ENCODE results near the gene CES5A.
"Not testable (repeated sequence)": the region's sequence is repeated elsewhere in the genome, so short reads cannot be mapped to it uniquely, and the experiment has no call there.

Gene CES5A

GRCh38 chr16:55892821-55893220 lies 17.6 kb upstream of the CES5A start:
- no peak for DNase-seq (ENCODE audit: low read depth, low spot score)
- no peak overlapping the region for H3K4me3 ChIP-seq (ENCODE audit: low read length)

GRCh38 chr16:55889518-55889917 lies 14.3 kb upstream of the CES5A start:
- H3K4me3 ChIP-seq (ENCODE audit: low read length): no peak overlapping the region
- DNase-seq (ENCODE audit: low read depth, low spot score): no peak

DNA sequence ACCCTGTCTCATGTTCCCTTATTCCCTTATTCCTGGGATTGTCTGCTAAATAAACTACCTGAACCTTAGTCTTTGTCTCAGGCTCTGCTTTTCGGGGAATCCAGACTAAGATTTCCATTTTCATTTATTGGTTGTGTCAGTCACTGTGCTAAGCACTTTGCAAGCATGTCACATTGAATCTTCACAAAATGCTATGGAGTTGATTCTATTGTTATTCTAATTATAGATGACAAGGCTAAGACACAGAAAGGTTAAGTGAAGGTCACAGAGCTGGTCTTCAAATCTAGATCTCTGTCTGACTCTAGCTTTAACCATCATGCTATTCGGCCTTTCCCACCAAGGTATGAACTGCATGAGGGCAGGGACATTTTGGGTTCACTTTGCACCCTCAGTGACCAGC lies 13.4 kb upstream of the CES5A start:
- DNase-seq (ENCODE audit: low read depth, low spot score): no peak
- no peak overlapping the region for H3K4me3 ChIP-seq (ENCODE audit: low read length)

- no peak for DNase-seq (ENCODE audit: low read depth, low spot score)
Observed at GRCh38 chr16:55876854-55877253, 1.7 kb upstream of the CES5A start.

DNA sequence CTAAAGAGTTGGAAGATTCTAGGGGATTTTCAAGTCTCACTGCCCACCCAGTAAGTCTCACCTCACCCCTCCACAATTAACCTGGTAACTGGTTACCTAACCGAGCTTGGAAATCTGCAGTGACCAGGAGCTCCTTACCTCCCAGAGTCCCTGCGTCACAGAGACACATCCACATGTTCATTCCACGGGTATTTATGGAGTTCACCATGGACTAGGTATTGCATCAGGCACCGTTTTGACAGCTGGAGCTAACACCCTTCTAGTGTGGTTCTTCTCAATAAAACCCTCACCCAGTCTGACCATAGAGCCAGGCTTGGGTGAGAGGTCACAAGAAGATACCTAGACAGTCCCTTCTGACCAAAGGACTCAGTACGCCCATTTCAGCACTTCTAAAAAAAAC lies 2.1 kb downstream of the CES5A start:
- no peak for DNase-seq (ENCODE audit: low read depth, low spot score)
- no peak overlapping the region for H3K4me3 ChIP-seq (ENCODE audit: low read length)

More at GRCh38 chr16:55876854-55877253, 1.7 kb upstream of the CES5A start:
- no peak overlapping the region for H3K4me3 ChIP-seq (ENCODE audit: low read length)

DNA sequence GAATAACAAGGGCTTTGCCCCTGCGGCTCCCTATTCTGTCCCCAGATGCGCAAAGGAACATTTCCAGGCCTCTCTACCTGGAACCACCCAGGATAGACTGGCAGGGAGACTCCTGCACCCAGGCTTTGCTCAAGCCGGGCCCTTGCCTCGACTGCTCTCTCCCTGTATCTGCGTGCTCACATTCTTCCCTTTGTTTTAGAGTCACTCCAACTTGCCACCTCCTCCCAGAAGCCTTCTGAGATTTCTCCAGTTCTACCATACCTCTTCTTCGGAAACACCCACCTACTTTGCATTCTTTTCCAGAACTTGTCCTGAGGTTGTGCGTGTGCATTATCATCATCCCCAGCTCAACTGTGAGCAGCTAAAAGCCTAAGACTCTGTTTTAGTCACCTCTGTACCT lies 3.0 kb downstream of the CES5A start:
- no peak overlapping the region for H3K4me3 ChIP-seq (ENCODE audit: low read length)
- DNase-seq (ENCODE audit: low read depth, low spot score): no peak

- DNase-seq (ENCODE audit: low read depth, low spot score): no peak
- no peak overlapping the region for H3K4me3 ChIP-seq (ENCODE audit: low read length)
Observed at GRCh38 chr16:55871411-55872038, 3.6 kb downstream of the CES5A start.

- no peak overlapping the region for H3K4me3 ChIP-seq (ENCODE audit: low read length)
Observed at GRCh38 chr16:55868980-55869379, 6.2 kb downstream of the CES5A start.

DNA sequence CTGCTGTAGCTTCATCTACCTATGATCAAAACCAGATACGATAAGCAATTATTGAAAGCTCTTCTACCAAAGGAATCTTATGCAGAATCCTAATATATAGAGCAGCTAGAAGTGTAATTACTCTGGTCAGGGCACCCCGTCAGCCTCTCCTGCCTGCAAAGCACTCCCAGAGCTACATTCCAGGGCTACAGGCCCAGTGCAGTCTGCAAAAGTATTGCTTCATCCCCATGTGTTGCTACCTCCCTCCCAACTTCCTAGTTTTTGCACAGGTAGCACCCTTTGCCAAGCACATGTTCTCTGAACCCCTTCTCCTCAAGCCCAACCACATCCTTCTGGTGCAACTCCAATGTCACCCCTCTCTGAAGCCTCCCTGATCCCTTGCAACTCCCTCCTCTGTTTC lies 7.0 kb downstream of the CES5A start:
- H3K4me3 ChIP-seq (ENCODE audit: low read length): no peak overlapping the region
- DNase-seq (ENCODE audit: low read depth, low spot score): no peak

More at GRCh38 chr16:55868980-55869379, 6.2 kb downstream of the CES5A start:
- no peak for DNase-seq (ENCODE audit: low read depth, low spot score)

DNA sequence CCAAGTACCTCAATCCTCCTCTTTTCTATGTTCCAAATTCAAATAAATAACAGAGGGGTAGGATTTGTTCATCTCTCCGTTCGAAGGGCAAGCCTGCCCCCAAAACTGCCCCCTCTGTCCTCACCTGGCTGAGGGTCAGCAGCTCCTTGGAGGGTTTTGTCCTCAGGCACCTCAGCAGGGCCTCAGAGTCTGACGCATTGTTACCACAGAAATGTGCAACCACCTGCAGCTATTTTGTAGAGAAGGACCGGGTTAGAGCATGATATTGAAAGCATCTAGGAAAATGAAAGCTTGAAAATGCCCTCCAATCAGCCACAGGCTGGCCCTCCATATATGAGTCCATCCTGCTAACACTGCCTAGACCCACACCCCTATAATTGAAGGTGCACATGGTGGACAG lies 13.9 kb downstream of the CES5A start:
- DNase-seq (ENCODE audit: low read depth, low spot score): no peak
- no peak overlapping the region for H3K4me3 ChIP-seq (ENCODE audit: low read length)

GRCh38 chr16:55857650-55858049 lies 17.5 kb downstream of the CES5A start:
- DNase-seq (ENCODE audit: low read depth, low spot score); H3K4me3 ChIP-seq (ENCODE audit: low read length): not testable (repeated sequence)

GRCh38 chr16:55856950-55857349 lies 18.2 kb downstream of the CES5A start:
- no peak for DNase-seq (ENCODE audit: low read depth, low spot score)
- no peak overlapping the region for H3K4me3 ChIP-seq (ENCODE audit: low read length)

DNA sequence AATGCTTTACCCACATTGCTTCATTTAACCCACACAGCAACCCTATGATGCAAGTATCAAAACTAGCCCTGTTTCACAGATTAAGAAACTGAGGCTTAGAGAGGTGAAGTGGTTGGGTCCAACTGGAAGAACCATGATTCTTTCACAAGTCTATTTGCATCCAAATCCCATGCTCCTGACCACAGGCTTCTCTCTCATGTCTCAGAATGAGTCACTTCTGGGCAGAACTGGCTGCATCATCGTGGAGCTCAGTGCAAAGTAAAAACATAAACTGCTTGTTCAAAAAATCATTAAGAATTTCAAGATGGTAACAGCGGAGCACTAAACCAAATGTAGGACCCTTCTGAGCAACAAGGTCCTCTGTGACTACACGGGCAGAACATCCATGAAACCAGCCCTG lies 22.1 kb downstream of the CES5A start:
- no peak for DNase-seq (ENCODE audit: low read depth, low spot score)
- no peak overlapping the region for H3K4me3 ChIP-seq (ENCODE audit: low read length)

DNA sequence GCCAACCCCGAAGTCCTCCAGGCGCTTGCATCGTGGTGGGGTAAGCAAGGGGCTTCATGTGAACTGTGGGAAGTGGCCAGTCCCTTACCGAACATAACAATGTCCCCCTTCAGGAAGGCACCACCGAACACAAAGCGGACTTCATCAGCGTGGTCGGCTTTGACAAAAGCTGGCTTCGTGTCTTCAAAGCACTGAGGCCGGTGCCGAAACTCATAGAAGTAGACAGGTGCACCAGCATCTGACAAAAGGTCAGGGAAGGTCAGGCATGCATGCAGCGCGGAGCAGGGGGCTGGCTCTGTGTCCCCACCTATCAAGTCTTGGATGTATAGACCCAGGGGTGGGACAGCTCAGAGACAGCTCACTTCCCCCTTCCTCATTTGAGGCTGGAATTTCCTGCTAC lies 25.6 kb downstream of the CES5A start:
- DNase-seq (ENCODE audit: low read depth, low spot score): no peak
- no peak overlapping the region for H3K4me3 ChIP-seq (ENCODE audit: low read length)

DNA sequence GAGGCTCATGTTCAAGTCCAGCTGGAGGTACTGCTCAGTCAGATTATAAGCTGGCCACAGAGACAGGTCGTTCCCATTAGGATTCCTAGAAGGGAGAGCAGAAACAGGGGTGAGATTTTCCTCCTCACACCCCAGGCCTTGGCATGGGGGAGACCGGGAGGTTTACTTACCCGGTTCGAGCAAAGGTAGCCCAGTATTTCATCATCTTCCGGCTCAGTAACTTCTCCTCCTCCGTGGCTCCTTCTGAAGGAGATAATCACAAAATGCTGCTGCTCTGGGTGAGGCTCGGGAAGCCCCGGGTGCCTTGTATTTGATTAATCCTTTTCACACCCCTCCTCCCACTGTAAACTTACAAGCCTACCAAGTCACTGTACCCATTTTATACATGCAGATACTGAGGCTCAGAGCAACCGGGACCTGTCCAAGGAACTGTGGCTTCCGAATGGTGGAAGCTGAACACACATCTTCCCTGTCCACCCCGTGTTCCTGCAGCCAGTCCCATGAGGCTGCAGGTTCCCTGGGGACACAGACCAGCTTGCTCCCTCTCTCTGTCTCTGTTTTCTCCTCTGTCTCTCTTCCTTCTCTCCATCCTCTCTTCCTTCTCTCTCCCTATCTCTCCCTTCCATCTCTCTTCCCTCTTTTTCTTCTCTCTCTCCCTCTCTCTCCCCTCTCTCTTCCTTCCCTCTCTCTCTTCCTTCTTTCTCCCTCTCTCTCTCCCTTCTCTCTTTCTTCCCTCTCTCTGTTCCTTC lies 28.4 kb downstream of the CES5A start:
- DNase-seq (ENCODE audit: low read depth, low spot score): no peak
- H3K4me3 ChIP-seq (ENCODE audit: low read length): no peak overlapping the region

DNA sequence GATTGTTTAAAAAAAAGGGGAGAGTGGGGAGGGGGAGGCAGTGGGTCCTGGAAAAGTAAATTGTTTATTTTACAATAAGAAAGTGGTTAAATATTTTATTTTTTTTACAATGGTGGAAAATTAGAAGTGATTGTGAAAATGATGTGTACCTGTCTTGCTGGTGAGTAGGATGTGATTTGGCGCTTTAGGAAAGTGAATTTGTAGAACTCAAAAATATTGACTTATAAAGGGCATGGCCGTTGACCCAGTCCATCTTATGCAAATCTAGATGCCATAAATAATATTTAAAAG lies 32.1 kb downstream of the CES5A start:
- no peak for DNase-seq (ENCODE audit: low read depth, low spot score)
- no peak overlapping the region for H3K4me3 ChIP-seq (ENCODE audit: low read length)

DNA sequence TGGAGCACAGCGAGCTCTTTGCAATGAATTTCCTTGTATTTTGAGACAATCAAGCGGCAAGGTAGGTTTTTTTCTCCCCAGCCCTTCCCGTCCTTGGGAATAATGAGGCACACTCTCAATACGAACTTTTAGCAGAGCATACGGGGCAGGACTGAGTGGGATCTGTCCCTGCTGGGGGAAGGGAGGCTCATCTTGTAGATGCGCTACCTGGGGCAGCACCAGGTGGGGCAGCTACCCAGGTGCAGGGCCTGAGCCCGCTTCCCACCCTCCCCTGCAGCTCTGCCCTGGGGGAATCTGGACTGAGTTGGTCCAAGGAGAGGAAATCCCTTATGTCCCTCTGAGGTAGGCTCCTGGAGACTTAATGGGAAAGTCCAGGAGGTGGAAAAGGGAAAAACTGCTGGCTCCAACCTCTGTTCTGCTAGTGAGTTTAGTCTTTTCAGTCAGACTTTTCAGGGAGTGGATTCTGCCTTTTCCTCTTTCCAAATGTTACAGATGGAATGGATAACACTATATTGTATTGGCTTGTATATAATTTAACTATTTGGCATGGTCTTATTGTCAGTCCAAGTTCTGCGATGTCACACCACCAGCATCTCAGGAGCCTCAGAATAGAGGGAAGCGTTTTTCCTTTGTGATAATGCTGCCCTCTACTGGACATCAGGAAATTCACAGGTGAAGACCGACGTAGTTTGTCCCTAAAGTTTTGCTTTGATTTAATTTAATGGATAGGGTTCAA lies 32.6 kb downstream of the CES5A start:
- no peak overlapping the region for H3K4me3 ChIP-seq (ENCODE audit: low read length)
- DNase-seq (ENCODE audit: low read depth, low spot score): peak; percentile 35

- no peak overlapping the region for H3K4me3 ChIP-seq (ENCODE audit: low read length)
- DNase-seq (ENCODE audit: low read depth, low spot score): no peak
Observed at GRCh38 chr16:55839115-55839514, 36.1 kb downstream of the CES5A start.

DNA sequence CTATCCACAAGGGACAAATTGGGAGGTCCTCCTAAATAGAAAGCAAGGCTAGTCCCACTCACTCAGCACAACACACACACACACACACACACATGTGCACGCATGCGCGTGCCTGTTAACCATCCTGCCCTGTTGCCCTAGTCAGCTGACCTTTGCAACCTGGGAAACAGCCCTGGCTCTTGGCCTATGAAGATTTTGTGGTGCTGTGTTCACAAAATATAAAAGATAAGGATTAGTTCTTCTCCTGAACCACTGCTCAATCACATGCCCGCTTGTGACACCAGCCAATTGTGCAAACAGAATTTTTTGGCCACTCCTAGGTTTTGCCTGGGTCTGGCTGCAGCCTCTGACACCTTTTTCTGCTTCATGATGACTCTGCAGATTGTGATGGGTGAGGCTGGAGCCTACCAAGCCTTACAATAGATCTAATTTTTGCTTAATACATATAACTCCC lies 39.0 kb downstream of the CES5A start:
- no peak overlapping the region for H3K4me3 ChIP-seq (ENCODE audit: low read length)
- DNase-seq (ENCODE audit: low read depth, low spot score): no peak

DNA sequence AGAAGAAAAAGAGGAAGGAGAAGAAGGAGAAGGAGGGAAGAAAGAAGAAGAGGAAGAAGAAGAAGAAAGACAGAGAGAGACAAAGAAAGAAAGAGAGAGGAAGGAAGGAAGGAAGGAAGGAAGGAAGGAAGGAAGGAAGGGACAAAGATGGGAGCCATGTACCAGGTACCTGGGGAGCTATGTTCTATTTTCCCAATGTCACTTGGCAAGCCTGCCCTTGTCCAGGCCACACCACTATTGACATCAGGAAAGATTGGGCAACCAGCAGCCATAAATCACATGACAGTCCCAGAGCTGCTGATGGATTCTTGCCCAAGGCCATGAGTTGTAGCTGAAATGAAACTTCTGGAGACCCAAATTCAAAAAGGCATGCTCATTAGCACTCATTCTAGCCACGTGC lies 39.6 kb downstream of the CES5A start:
- DNase-seq (ENCODE audit: low read depth, low spot score): no peak
- no peak overlapping the region for H3K4me3 ChIP-seq (ENCODE audit: low read length)

All from Jurkat, Clone E6-1 (cell line).